Epithelial cell of esophagus (primary cell): ENCODE data around the gene LRRC26.

Experiments used
- DNase-seq: peaks from one replicate; pipeline ENCODE4 v3.0.0; 2010; ENCODE audit warnings: low read depth
- H3K4me3 ChIP-seq: 2 replicates; pipeline ENCODE4 v1.5.1; 2011; ENCODE audit warnings: mild to moderate bottlenecking, low read length, control low read depth
- CTCF ChIP-seq: IDR thresholded peaks from 2 replicates; pipeline ENCODE4 v1.5.1; 2011; ENCODE audit warnings: low read depth, mild to moderate bottlenecking, low read length, control low read depth, inconsistent platforms; ENCODE audit not compliant: insufficient read depth; ENCODE audit errors: missing control alignments

LRRC26 gene

GRCh38 chr9:137147793-137148160, 22.1 kb downstream of the LRRC26 start:
- H3K4me3 ChIP-seq = no peak overlapping the region
- TF ChIP-seq CTCF = no peak
- DNase-seq = no peak

- no peak for TF ChIP-seq CTCF
- no peak overlapping the region for H3K4me3 ChIP-seq
- DNase-seq = no peak
Measured at GRCh38 chr9:137147091-137147792, 22.6 kb downstream of the LRRC26 start.

GRCh38 chr9:137146527-137146918, 23.3 kb downstream of the LRRC26 start:
- H3K4me3 ChIP-seq = no peak overlapping the region
- TF ChIP-seq CTCF = no peak
- DNase-seq = no peak

GRCh38 chr9:137145731-137146526, 23.9 kb downstream of the LRRC26 start:
- no peak for DNase-seq
- TF ChIP-seq CTCF = no peak
- no peak overlapping the region for H3K4me3 ChIP-seq

- DNase-seq = no peak
- H3K4me3 ChIP-seq = no peak overlapping the region
- no peak for TF ChIP-seq CTCF
Measured at GRCh38 chr9:137143459-137143858, 26.4 kb downstream of the LRRC26 start.

- DNase-seq = no peak
- no peak overlapping the region for H3K4me3 ChIP-seq
- TF ChIP-seq CTCF = no peak
Measured at GRCh38 chr9:137141976-137142936, 27.6 kb downstream of the LRRC26 start.
